GM19372 (cell line): ENCODE measurements around the gene NLGN1.

Source experiments
- ATAC-seq: cut with Tn5 transposase; IDR thresholded peaks from one replicate; pipeline ENCODE4 v1.9.1; 2021; ENCODE audit warnings: mild to moderate bottlenecking, low read depth, moderate library complexity; ENCODE audit not compliant: unreplicated experiment

NLGN1 gene

GRCh38 chr3:173703771-173704170 lies 306.2 kb downstream of the NLGN1 start:
- no peak for ATAC-seq

GRCh38 chr3:173706630-173707029 lies 309.1 kb downstream of the NLGN1 start:
- no peak for ATAC-seq

- ATAC-seq, result no peak
These were observed 310.6 kb downstream of the NLGN1 start for GRCh38 chr3:173708191-173708590.

GRCh38 chr3:173709026-173709425 lies 311.5 kb downstream of the NLGN1 start:
- no peak for ATAC-seq

- no peak for ATAC-seq
These were observed 314.1 kb downstream of the NLGN1 start for GRCh38 chr3:173711619-173712018.

GRCh38 chr3:173719585-173719984 lies 322.0 kb downstream of the NLGN1 start:
- no peak for ATAC-seq

GRCh38 chr3:173725507-173725906 lies 328.0 kb downstream of the NLGN1 start:
- no peak for ATAC-seq

- ATAC-seq, result no peak
These were observed 332.8 kb downstream of the NLGN1 start for GRCh38 chr3:173730391-173730790.

GRCh38 chr3:173732237-173732636 lies 334.7 kb downstream of the NLGN1 start:
- ATAC-seq, result no peak

GRCh38 chr3:173733029-173733652 lies 335.6 kb downstream of the NLGN1 start:
- ATAC-seq, result no peak

GRCh38 chr3:173734473-173734872 lies 336.9 kb downstream of the NLGN1 start:
- ATAC-seq, result no peak

- no peak for ATAC-seq
These were observed 337.4 kb downstream of the NLGN1 start for GRCh38 chr3:173734895-173735294.

- ATAC-seq, result no peak
These were observed 338.3 kb downstream of the NLGN1 start for GRCh38 chr3:173735841-173736240.

- ATAC-seq, result no peak
These were observed 339.7 kb downstream of the NLGN1 start for GRCh38 chr3:173737167-173737808.

GRCh38 chr3:173739726-173740125 lies 342.2 kb downstream of the NLGN1 start:
- no peak for ATAC-seq

- no peak for ATAC-seq
These were observed 344.9 kb downstream of the NLGN1 start for GRCh38 chr3:173742491-173742890.

- ATAC-seq, result no peak
These were observed 345.6 kb downstream of the NLGN1 start for GRCh38 chr3:173743111-173743510.

- no peak for ATAC-seq
These were observed 346.0 kb downstream of the NLGN1 start for GRCh38 chr3:173743516-173743915.

GRCh38 chr3:173744479-173744878 lies 346.9 kb downstream of the NLGN1 start:
- ATAC-seq, result no peak

GRCh38 chr3:173744895-173745294 lies 347.4 kb downstream of the NLGN1 start:
- no peak for ATAC-seq

- ATAC-seq, result no peak
These were observed 348.6 kb downstream of the NLGN1 start for GRCh38 chr3:173745952-173746682.

- ATAC-seq, result no peak
These were observed 349.9 kb downstream of the NLGN1 start for GRCh38 chr3:173747427-173747826.
